Measurements from ENCODE around the gene SPEN. TPM values are rescaled to one million over a fixed set of nuclear protein-coding genes. Genes with fewer than 3 reads are reported as not detected.
"Not testable (repeated sequence)": the region's sequence is repeated elsewhere in the genome, so short reads cannot be mapped to it uniquely, and the experiment has no call there.

Gene SPEN
- polyA plus RNA-seq, 1 of the 3 experiments (the other 2 are of a cell fraction): 6.1 TPM

DNA sequence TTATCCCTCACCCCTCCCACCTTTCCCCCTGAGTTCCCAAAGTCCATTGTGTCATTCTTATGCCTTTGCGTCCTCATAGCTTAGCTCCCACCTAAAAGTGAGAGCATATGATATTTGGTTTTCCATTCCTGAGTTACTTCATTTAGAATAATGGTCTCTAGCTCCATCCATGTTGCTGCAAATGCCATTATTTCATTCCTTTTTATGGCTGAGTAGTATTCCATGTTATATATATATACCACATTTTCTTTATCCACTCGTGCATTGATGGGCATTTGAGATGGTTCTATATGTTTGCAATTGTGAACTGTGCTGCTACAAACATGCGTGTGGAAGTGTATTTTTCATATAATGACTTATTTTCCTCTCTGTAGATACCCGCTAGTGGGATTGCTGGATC, 130.4 kb downstream of the SPEN start:
- CTCF ChIA-PET; H3K4me2 ChIP-seq; DNase-seq; H3K4me1 ChIP-seq (ENCODE audit: control insufficient read depth in 1 of 2, insufficient read depth in 2 of 2, low read depth in 1 of 2, low read length in 1 of 2); H3K9ac ChIP-seq; H3K27me3 ChIP-seq (ENCODE audit: insufficient read depth); H2AFZ ChIP-seq (ENCODE audit: low read depth); H3K9me3 ChIP-seq; H3K9me2 ChIP-seq; H3K36me3 ChIP-seq (replicated peaks in 1 of 2; ENCODE audit: control insufficient read depth in 1 of 2, insufficient read depth in 2 of 2, low read length in 1 of 2); H3F3A ChIP-seq (replicated peaks; ENCODE audit: insufficient read depth); H3K27ac ChIP-seq (ENCODE audit: low read depth in 2 of 2, low read length in 1 of 2); POLR2A ChIA-PET; H3K4me3 ChIP-seq (ENCODE audit: low read depth in 2 of 2, low read length in 1 of 2): not testable (repeated sequence)
- H3K79me2 ChIP-seq (ENCODE audit: insufficient read depth): peaks cover 26% of the 10 kb centered on the region
- H4K20me1 ChIP-seq (ENCODE audit: insufficient read depth): peaks cover 23% of the 10 kb centered on the region; the same call in 1 of the 2 replicates
- 85% methylated on average over 4 of the region's 4 CpGs for WGBS (ENCODE audit: low lambda C conversion rate)

DNA sequence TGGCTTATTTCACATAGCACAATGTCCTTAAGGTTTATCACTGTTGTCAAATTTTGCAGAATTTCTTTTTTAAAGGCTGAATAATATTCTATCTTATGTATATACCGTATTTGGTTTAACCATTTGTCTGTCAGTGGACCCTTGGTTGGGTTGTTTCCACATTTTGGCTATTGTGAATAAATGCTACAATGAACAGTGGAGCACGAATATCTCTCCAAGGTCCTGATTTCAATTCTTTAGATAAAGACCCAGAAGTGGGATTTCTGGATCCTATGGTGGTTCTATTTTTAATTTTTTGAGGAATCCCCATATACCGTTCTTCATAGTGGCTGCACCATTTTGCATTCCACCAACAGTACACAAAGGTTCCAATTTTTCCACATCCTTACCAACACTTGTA, 134.2 kb downstream of the SPEN start:
- TF ChIP-seq REST (IDR thresholded peaks at IDR 0.05; ENCODE audit: low read depth, low read length) (0 out of 2 replicates have a peak, but pooled peaks have one; percentile 47), RAD21 (IDR thresholded peaks at IDR 0.05; ENCODE audit: low read length) (no peak)
- POLR2A ChIA-PET: no interaction called here
- 65% methylated on average over 3 of the region's 3 CpGs for WGBS (ENCODE audit: low lambda C conversion rate)
- Histone ChIP-seq H4K20me1 (ENCODE audit: insufficient read depth) (no peaks in the 10 kb centered on the region), H3K79me2 (ENCODE audit: insufficient read depth) (no peaks in the 10 kb centered on the region), H3K27ac (ENCODE audit: low read depth in 2 of 2, low read length in 1 of 2) (no peak overlapping the region), H3K4me3 (ENCODE audit: low read depth in 2 of 2, low read length in 1 of 2) (no peak overlapping the region), H2AFZ (ENCODE audit: low read depth) (no peak overlapping the region), H3K4me1 (ENCODE audit: control insufficient read depth in 1 of 2, insufficient read depth in 2 of 2, low read depth in 1 of 2, low read length in 1 of 2) (no peaks in the 10 kb centered on the region), H3K9ac (no peak overlapping the region), H3K36me3 (replicated peaks in 1 of 2; ENCODE audit: control insufficient read depth in 1 of 2, insufficient read depth in 2 of 2, low read length in 1 of 2) (no peaks in the 10 kb centered on the region), H3K4me2 (no peak overlapping the region), H3F3A (replicated peaks; ENCODE audit: insufficient read depth) (peaks cover under 1% of the 10 kb centered on the region), H3K27me3 (ENCODE audit: insufficient read depth) (no peaks in the 10 kb centered on the region), H3K9me3 (no peaks in the 10 kb centered on the region), H3K9me2 (no peaks in the 10 kb centered on the region)
- DNase-seq: no peak
- CTCF ChIA-PET: interaction anchor here (1.1 kb wide), 1 partner anchor 190 kb away, joined by 4 read pairs; no protein-coding TSS in a partner anchor

DNA sequence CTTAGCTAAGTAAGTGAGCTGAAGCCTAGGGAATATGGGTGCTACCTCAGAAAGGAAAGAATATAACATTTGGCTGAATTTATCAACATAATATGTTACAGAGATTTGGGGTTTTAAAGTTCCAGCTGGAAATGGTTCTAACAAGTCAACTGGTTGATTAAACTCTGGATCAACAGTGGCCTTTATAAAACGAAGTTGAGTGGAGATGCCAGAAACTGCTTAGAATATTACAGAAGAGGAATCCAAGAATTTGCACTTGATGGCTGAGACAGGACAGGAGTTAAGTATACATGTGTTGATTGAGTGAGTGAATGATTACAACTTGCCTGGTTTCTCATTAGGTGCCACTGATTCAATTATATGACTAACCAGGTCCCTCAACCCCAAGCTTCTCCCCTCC, 135.8 kb downstream of the SPEN start:
- H3K36me3 ChIP-seq (replicated peaks in 1 of 2; ENCODE audit: control insufficient read depth in 1 of 2, insufficient read depth in 2 of 2, low read length in 1 of 2): no peaks in the 10 kb centered on the region
- H3K4me1 ChIP-seq (ENCODE audit: control insufficient read depth in 1 of 2, insufficient read depth in 2 of 2, low read depth in 1 of 2, low read length in 1 of 2): no peaks in the 10 kb centered on the region
- no peak overlapping the region for H3K4me3 ChIP-seq (ENCODE audit: low read depth in 2 of 2, low read length in 1 of 2)
- no peaks in the 10 kb centered on the region for H4K20me1 ChIP-seq (ENCODE audit: insufficient read depth)
- WGBS (ENCODE audit: low lambda C conversion rate): 8% methylated on average over 1 of the region's 1 CpG
- no peaks in the 10 kb centered on the region for H3K79me2 ChIP-seq (ENCODE audit: insufficient read depth)
- H3K4me2 ChIP-seq: no peak overlapping the region
- H3K9me3 ChIP-seq: no peaks in the 10 kb centered on the region
- no peak overlapping the region; the same call in 1 of the 2 replicates for H2AFZ ChIP-seq (ENCODE audit: low read depth)
- TF ChIP-seq RXRA (IDR thresholded peaks at IDR 0.05; ENCODE audit: borderline replicate concordance, low read depth): no peak
- TF ChIP-seq RCOR1 (IDR thresholded peaks at IDR 0.05; ENCODE audit: low read length): no peak
- no peak for TF ChIP-seq NRF1 (IDR thresholded peaks at IDR 0.05; ENCODE audit: low read depth, low read length)
- no peak for TF ChIP-seq FOXM1 (IDR thresholded peaks at IDR 0.05; ENCODE audit: low read depth)
- no peak for TF ChIP-seq FOXJ3 (CRISPR knock-in tag; IDR thresholded peaks at IDR 0.05)
- no peak for TF ChIP-seq EP300 (IDR thresholded peaks at IDR 0.05; ENCODE audit: borderline replicate concordance in 1 of 2, low read depth in 1 of 2, low read length in 1 of 2)
- TF ChIP-seq GATA2 (CRISPR knock-in tag; IDR thresholded peaks at IDR 0.05): no peak
- no peak for TF ChIP-seq CHD2 (IDR thresholded peaks at IDR 0.05; ENCODE audit: low read length, partially characterized antibody)
- no peak for TF ChIP-seq ZBTB33 (IDR thresholded peaks at IDR 0.05; ENCODE audit: borderline replicate concordance, low read depth)
- no peak for TF ChIP-seq NFIC (IDR thresholded peaks at IDR 0.05; ENCODE audit: borderline replicate concordance)
- TF ChIP-seq, protein P1, sequence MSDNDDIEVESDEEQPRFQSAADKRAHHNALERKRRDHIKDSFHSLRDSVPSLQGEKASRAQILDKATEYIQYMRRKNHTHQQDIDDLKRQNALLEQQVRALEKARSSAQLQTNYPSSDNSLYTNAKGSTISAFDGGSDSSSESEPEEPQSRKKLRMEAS (IDR thresholded peaks at IDR 0.05; ENCODE audit: low read depth): no peak
- TF ChIP-seq SIN3A (IDR thresholded peaks at IDR 0.05; ENCODE audit: borderline replicate concordance, low read depth, low read length): no peak
- no peak for TF ChIP-seq IRF3 (IDR thresholded peaks at IDR 0.05; ENCODE audit: low read depth, low read length)
- H3K9ac ChIP-seq: no peak overlapping the region
- DNase-seq: no peak
- H3K9me2 ChIP-seq: no peaks in the 10 kb centered on the region
- ChIA-PET CTCF (interaction anchor here (0.7 to 1.0 kb wide), 2 partner anchors 90 to 192 kb away, joined by 3 read pairs; partner anchors contain the start of gene FAM131C), POLR2A (no interaction called here)
- H3K27ac ChIP-seq (ENCODE audit: low read depth in 2 of 2, low read length in 1 of 2): no peak overlapping the region
- H3K27me3 ChIP-seq (ENCODE audit: insufficient read depth): no peaks in the 10 kb centered on the region
- H3F3A ChIP-seq (replicated peaks; ENCODE audit: insufficient read depth): no peaks in the 10 kb centered on the region
